CD4-positive, alpha-beta T cell (primary cell): Measurements from ENCODE around the gene NAV2. TPM values are rescaled to one million over a fixed set of nuclear protein-coding genes. Genes with fewer than 3 reads are reported as not detected.

ENCODE experiments used
- ATAC-seq: fragments of 200-7000 bp; cut with Tn5 transposase; one replicate; pipeline ENCODE4 v1.10.0; 2022; ENCODE audit warnings: mild to moderate bottlenecking; ENCODE audit not compliant: poor library complexity
- CTCF ChIA-PET: fragments of 350-600 bp; sonication (Branson Sonifier 250); formaldehyde crosslinking; loops from one replicate; lab custom pipeline; 2021; ENCODE audit warnings: antibody characterized with exemption, inconsistent platforms; lab: Charles Lee
- POLR2A ChIA-PET: fragments of 350-600 bp; sonication (Branson Sonifier 250); formaldehyde crosslinking; loops from one replicate; lab custom pipeline; 2021; ENCODE audit warnings: antibody characterized with exemption, inconsistent platforms; lab: Charles Lee
- DNase-seq, 14 experiments: peaks; one replicate each; pipeline ENCODE4 v3.0.0-alpha.2; 2013 to 2020; ENCODE audit warnings: mixed read lengths in 2 of 14
- H3K27ac ChIP-seq, 2 donors: one replicate each; pipeline versions ENCODE4 v1.5.1 to v1.7.0; 2013; ENCODE audit warnings: low read length in 2 of 2, low read depth in 1 of 2, mild to moderate bottlenecking in 1 of 2
- H3K27me3 ChIP-seq, 2 experiments: 1 replicate in 1 of 2; 2 replicates in 1 of 2; pipeline versions ENCODE4 v1.6.1 to v1.7.0; 2013; ENCODE audit warnings: low read length in 2 of 2, control low read depth in 1 of 2, mild to moderate bottlenecking in 1 of 2, moderate library complexity in 1 of 2; ENCODE audit not compliant: insufficient read depth in 2 of 2, control insufficient read depth in 1 of 2
- H3K36me3 ChIP-seq: one replicate; pipeline ENCODE4 v1.6.1; 2013; ENCODE audit warnings: low read length, control low read depth; ENCODE audit not compliant: insufficient read depth
- H3K4me1 ChIP-seq: one replicate; pipeline ENCODE4 v1.6.1; 2013; ENCODE audit warnings: low read length, control low read depth; ENCODE audit not compliant: insufficient read depth
- H3K4me3 ChIP-seq: one replicate; pipeline ENCODE4 v1.5.1; 2013; ENCODE audit warnings: mild to moderate bottlenecking, low read length, moderate library complexity
- H3K9me3 ChIP-seq, 2 experiments: 1 replicate in 1 of 2; 2 replicates in 1 of 2; pipeline versions ENCODE4 v1.6.1 to v1.7.0; 2013; ENCODE audit warnings: low read length in 2 of 2, mild to moderate bottlenecking in 2 of 2, control low read depth in 1 of 2, moderate library complexity in 1 of 2; ENCODE audit not compliant: control insufficient read depth in 1 of 2, insufficient read depth in 1 of 2
- H3K27ac Mint-ChIP-seq: one replicate; pipeline ENCODE4 v1.8.0; 2020; ENCODE audit warnings: mixed read lengths
- H3K27me3 Mint-ChIP-seq: one replicate; pipeline ENCODE4 v1.8.0; 2021; ENCODE audit warnings: mixed read lengths
- H3K36me3 Mint-ChIP-seq: one replicate; pipeline ENCODE4 v1.8.0; 2021; ENCODE audit warnings: low read depth, mixed read lengths
- H3K4me1 Mint-ChIP-seq: one replicate; pipeline ENCODE4 v1.8.0; 2021; ENCODE audit warnings: low read depth, mixed read lengths
- H3K4me3 Mint-ChIP-seq: one replicate; pipeline ENCODE4 v1.8.0; 2020; ENCODE audit warnings: mild to moderate bottlenecking, mixed read lengths
- H3K9me3 Mint-ChIP-seq: one replicate; pipeline ENCODE4 v1.8.0; 2020; ENCODE audit warnings: mixed read lengths
- intact Hi-C, 2 experiments: fragments of 100-400 bp; cut with DNase I in 1 of 2; cut with micrococcal nuclease in 1 of 2; formaldehyde crosslinking; loops; one replicate each; pipeline versions ENCODE4 v1.15.1 to v1.9.0; 2023 to 2025; cut with DNase I, micrococcal nuclease
- total RNA-seq, 174 experiments: library from RNA in 2 of 174; stranded (reverse) in 2 of 174; gene quantifications; one replicate each; pipeline ENCODE4 v1.2.3 and lab custom pipeline; 2021 to 2026
- TF ChIP-seq, protein P1 (sequence below): fragments of 200-600 bp; IDR thresholded peaks from one replicate; pipeline ENCODE4 v1.8.0; 2022; ENCODE audit warnings: antibody characterized with exemption, mild to moderate bottlenecking

The NAV2 gene
- total RNA-seq, 2 experiments from 2014 or later, result 0.55 to 0.64 TPM

DNA sequence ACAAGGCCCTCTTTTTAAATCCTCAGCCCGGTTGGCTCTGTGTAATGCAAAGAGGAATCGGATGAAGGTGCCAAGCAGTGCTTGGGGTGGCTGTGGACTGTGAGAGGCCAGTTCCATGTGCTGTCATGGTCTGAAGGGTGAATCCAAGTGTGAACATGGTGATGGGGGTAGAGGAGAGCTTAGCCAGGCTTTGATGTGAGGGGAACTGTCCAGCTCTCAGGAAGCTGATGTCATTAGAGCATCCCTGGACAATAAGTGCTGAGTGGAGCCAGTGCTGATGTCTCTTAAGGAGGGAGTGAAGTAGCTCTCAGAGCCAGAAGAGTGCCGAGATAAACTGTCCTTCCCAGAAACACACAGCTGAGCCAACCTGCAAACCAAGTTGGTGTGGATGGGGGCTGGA lies 53.6 kb downstream of the NAV2 start:
- H3K36me3 Mint-ChIP-seq, result no peaks in the 10 kb centered on the region
- TF ChIP-seq, protein P1, sequence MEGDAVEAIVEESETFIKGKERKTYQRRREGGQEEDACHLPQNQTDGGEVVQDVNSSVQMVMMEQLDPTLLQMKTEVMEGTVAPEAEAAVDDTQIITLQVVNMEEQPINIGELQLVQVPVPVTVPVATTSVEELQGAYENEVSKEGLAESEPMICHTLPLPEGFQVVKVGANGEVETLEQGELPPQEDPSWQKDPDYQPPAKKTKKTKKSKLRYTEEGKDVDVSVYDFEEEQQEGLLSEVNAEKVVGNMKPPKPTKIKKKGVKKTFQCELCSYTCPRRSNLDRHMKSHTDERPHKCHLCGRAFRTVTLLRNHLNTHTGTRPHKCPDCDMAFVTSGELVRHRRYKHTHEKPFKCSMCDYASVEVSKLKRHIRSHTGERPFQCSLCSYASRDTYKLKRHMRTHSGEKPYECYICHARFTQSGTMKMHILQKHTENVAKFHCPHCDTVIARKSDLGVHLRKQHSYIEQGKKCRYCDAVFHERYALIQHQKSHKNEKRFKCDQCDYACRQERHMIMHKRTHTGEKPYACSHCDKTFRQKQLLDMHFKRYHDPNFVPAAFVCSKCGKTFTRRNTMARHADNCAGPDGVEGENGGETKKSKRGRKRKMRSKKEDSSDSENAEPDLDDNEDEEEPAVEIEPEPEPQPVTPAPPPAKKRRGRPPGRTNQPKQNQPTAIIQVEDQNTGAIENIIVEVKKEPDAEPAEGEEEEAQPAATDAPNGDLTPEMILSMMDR, result no peak
- H3K4me1 ChIP-seq, result no peaks in the 10 kb centered on the region
- H3K4me1 Mint-ChIP-seq, result no peaks in the 10 kb centered on the region
- DNase-seq, result no peak
- no peak overlapping the region for H3K4me3 ChIP-seq
- CTCF ChIA-PET, result no interaction called here
- POLR2A ChIA-PET, result no interaction called here
- no peaks in the 10 kb centered on the region for H3K9me3 ChIP-seq
- peaks cover 5% of the 10 kb centered on the region in 2 experiments for H3K27me3 ChIP-seq
- no peak overlapping the region for H3K27ac ChIP-seq
- no peak for ATAC-seq
- no peak overlapping the region for H3K4me3 Mint-ChIP-seq
- H3K9me3 Mint-ChIP-seq, result no peaks in the 10 kb centered on the region
- H3K36me3 ChIP-seq, result no peaks in the 10 kb centered on the region
- intact Hi-C loops, result no loop called here
- H3K27me3 Mint-ChIP-seq, result peaks cover 30% of the 10 kb centered on the region
- H3K27ac Mint-ChIP-seq, result no peak overlapping the region

DNA sequence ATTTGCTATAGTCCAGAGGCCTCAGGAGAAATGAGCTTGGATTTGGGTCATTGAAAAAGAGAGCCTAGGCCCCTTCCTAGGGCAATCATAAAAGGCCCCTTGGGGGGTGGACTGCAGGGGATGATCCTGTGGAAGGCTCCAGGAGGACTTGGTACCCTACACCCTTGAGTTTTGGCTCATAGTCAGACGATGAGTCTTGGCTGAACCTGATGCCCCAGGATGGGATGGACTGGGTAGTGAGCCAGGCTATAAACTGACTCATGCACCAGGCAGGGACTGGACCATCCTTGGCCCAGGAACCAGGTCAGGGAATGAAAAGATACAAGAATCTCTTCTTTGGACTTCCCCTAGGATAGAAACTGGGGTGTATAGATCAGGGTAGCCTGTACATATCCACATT lies 54.2 kb downstream of the NAV2 start:
- ChIA-PET CTCF (no interaction called here), POLR2A (no interaction called here)
- no peak overlapping the region for H3K4me3 Mint-ChIP-seq
- Histone ChIP-seq H3K36me3 (no peaks in the 10 kb centered on the region), H3K4me1 (no peaks in the 10 kb centered on the region), H3K9me3 (no peaks in the 10 kb centered on the region), H3K27ac (no peak overlapping the region), H3K27me3 (peaks cover 5% of the 10 kb centered on the region in 2 experiments), H3K4me3 (no peak overlapping the region)
- no peaks in the 10 kb centered on the region for H3K36me3 Mint-ChIP-seq
- TF ChIP-seq, protein P1, result no peak
- DNase-seq (no peak), ATAC-seq (no peak)
- no peak overlapping the region for H3K27ac Mint-ChIP-seq
- no peaks in the 10 kb centered on the region for H3K4me1 Mint-ChIP-seq
- no peaks in the 10 kb centered on the region for H3K9me3 Mint-ChIP-seq
- peaks cover 36% of the 10 kb centered on the region for H3K27me3 Mint-ChIP-seq
- intact Hi-C loops, result no loop called here

DNA sequence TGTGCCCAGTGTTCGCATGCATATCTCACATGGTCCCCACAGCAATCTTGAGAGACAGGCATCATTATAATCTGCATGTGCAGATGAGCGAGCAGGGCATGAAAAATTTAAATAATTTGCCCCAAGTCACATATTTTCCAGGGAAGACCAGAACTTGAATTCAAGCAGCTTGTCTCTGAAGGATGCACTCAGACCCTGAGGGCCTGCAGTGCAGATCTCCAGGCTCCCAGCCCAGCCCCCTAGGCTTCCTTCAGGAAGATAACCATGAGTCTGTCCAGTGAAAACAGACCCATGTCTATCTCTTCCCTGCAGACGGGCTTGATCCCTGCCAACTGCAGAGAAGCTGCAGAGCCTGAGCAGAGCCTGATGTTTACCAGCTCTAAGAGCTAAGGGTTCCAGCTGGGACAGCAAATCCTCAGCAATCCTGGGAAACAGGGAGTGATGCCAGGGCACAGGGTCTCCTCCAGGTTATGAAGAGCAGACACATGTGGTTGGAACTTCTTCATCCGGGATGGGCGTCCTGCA lies 55.1 kb downstream of the NAV2 start:
- POLR2A ChIA-PET, result no interaction called here
- no peaks in the 10 kb centered on the region for H3K36me3 Mint-ChIP-seq
- no peak for DNase-seq

More for the DNA sequence above, 55.1 kb downstream of the NAV2 start:
- H3K4me1 ChIP-seq, result no peaks in the 10 kb centered on the region
- intact Hi-C loops, result no loop called here
- no peak overlapping the region for H3K4me3 ChIP-seq
- ATAC-seq, result no peak
- Mint-ChIP-seq H3K27me3 (peaks cover 34% of the 10 kb centered on the region), H3K4me3 (no peak overlapping the region), H3K9me3 (no peaks in the 10 kb centered on the region), H3K27ac (no peak overlapping the region), H3K4me1 (no peaks in the 10 kb centered on the region)
- H3K27me3 ChIP-seq, result peaks cover 5% of the 10 kb centered on the region in 2 experiments
- H3K27ac ChIP-seq, result no peak overlapping the region
- TF ChIP-seq, protein P1, result no peak
- CTCF ChIA-PET, result no interaction called here
- H3K9me3 ChIP-seq, result no peaks in the 10 kb centered on the region
- H3K36me3 ChIP-seq, result no peaks in the 10 kb centered on the region
